ENCODE measurements around the gene CXCL12. TPM values are rescaled to one million over a fixed set of nuclear protein-coding genes. Genes with fewer than 3 reads are reported as not detected.

Gene CXCL12
- polyA plus RNA-seq, 1 donor from 2014 or later, result 0.14 TPM

DNA sequence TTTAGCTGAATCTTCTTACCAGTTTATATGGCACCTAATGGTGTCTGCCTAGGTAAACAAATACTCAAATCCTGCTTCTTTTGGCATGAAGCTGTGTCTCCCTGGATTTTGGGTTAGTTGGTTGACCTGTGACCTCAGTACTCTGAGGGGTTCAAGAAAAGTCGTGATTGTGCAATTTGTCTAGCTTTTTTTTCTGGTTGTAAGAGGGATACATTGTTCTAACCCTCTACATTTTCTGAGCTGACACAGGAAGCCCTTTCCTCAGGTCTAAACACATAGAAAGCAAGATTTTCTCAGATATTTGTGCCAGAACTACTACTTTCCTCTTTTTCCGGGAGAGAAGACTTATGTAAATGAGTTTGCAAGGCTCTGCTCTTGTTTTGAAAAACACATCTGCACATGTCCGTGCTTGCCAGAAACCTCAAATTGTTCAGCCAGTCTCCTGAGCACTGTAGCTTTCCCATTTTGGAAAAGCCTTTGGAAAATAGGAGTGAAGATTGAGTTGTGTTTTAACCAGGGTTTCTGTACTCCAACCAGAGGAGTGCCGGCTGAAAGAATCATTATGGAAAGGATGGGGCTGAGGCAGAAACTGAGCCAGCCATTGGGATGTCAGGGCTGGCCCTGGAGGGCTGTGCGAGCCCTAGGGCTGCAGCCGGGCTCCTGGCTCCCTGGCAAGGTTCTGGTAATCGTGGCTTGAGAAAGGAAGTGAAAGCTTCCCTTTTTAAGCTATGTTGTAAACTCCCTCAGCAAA is 31.3 kb upstream of the CXCL12 start:
- Histone ChIP-seq H4K20me1 (ENCODE audit: insufficient read depth) (no peaks in the 10 kb centered on the region), H3K4me2 (ENCODE audit: low read length) (no peak overlapping the region), H2AFZ (ENCODE audit: low read depth, low read length) (no peak overlapping the region), H3F3A (ENCODE audit: insufficient read depth, low read length, poor library complexity, severe bottlenecking) (no peaks in the 10 kb centered on the region), H3K79me2 (replicated peaks; ENCODE audit: insufficient read depth, low read length) (no peaks in the 10 kb centered on the region), H3K27me3 (ENCODE audit: insufficient read depth, low read depth, low read length) (no peaks in the 10 kb centered on the region), H3K9me3 (ENCODE audit: low read length) (no peaks in the 10 kb centered on the region), H3K36me3 (ENCODE audit: insufficient read depth, low read length) (no peaks in the 10 kb centered on the region), H3K27ac (ENCODE audit: low read length) (no peak overlapping the region), H3K4me3 (ENCODE audit: low read length) (no peak overlapping the region), H3K9me2 (ENCODE audit: insufficient read depth, low read length) (no peaks in the 10 kb centered on the region), H3K9ac (ENCODE audit: low read length) (no peak overlapping the region)
- TF ChIP-seq, protein P1, sequence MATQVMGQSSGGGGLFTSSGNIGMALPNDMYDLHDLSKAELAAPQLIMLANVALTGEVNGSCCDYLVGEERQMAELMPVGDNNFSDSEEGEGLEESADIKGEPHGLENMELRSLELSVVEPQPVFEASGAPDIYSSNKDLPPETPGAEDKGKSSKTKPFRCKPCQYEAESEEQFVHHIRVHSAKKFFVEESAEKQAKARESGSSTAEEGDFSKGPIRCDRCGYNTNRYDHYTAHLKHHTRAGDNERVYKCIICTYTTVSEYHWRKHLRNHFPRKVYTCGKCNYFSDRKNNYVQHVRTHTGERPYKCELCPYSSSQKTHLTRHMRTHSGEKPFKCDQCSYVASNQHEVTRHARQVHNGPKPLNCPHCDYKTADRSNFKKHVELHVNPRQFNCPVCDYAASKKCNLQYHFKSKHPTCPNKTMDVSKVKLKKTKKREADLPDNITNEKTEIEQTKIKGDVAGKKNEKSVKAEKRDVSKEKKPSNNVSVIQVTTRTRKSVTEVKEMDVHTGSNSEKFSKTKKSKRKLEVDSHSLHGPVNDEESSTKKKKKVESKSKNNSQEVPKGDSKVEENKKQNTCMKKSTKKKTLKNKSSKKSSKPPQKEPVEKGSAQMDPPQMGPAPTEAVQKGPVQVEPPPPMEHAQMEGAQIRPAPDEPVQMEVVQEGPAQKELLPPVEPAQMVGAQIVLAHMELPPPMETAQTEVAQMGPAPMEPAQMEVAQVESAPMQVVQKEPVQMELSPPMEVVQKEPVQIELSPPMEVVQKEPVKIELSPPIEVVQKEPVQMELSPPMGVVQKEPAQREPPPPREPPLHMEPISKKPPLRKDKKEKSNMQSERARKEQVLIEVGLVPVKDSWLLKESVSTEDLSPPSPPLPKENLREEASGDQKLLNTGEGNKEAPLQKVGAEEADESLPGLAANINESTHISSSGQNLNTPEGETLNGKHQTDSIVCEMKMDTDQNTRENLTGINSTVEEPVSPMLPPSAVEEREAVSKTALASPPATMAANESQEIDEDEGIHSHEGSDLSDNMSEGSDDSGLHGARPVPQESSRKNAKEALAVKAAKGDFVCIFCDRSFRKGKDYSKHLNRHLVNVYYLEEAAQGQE (IDR thresholded peaks at IDR 0.05; ENCODE audit: borderline replicate concordance), result no peak
- TF ChIP-seq TAF1 (IDR thresholded peaks at IDR 0.05; ENCODE audit: low read depth), result no peak
- no peak for TF ChIP-seq POLR2AphosphoS5 (IDR thresholded peaks at IDR 0.05)
- TF ChIP-seq MXI1 (conservative IDR thresholded peaks at IDR 0.05; ENCODE audit: poor library complexity, severe bottlenecking), result no peak
- TF ChIP-seq, protein P2, sequence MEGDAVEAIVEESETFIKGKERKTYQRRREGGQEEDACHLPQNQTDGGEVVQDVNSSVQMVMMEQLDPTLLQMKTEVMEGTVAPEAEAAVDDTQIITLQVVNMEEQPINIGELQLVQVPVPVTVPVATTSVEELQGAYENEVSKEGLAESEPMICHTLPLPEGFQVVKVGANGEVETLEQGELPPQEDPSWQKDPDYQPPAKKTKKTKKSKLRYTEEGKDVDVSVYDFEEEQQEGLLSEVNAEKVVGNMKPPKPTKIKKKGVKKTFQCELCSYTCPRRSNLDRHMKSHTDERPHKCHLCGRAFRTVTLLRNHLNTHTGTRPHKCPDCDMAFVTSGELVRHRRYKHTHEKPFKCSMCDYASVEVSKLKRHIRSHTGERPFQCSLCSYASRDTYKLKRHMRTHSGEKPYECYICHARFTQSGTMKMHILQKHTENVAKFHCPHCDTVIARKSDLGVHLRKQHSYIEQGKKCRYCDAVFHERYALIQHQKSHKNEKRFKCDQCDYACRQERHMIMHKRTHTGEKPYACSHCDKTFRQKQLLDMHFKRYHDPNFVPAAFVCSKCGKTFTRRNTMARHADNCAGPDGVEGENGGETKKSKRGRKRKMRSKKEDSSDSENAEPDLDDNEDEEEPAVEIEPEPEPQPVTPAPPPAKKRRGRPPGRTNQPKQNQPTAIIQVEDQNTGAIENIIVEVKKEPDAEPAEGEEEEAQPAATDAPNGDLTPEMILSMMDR (IDR thresholded peaks at IDR 0.05; ENCODE audit: poor library complexity, severe bottlenecking), result no peak
- no peak for TF ChIP-seq EP300 (conservative IDR thresholded peaks at IDR 0.05; ENCODE audit: poor library complexity, severe bottlenecking)
- TF ChIP-seq RAD21 (conservative IDR thresholded peaks at IDR 0.05), result no peak
- no peak for TF ChIP-seq SMC3 (conservative IDR thresholded peaks at IDR 0.05; ENCODE audit: poor library complexity)
- TF ChIP-seq EZH2 (IDR thresholded peaks at IDR 0.05; ENCODE audit: borderline replicate concordance, insufficient read depth, low read length, poor library complexity, severe bottlenecking), result no peak

DNA sequence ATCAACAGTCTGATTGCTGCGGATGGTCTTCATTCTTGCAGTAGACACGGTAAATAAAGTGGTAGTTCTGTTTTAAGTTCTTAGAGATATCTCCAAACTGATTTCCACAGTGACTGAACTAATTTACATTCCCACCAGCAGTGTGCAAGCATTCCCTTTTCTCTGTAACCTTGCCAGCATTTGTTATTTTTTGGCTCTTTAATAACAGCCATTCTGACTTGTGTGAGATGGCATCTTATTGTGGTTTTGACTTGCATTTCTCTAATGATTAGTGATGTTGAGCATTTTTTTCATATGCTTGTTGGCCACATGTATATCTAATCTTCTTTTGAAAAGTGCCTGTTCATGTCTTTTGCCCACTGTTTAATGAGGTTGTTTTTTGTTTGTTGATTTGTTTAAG is 30.2 kb upstream of the CXCL12 start:
- Histone ChIP-seq H3K9me2 (ENCODE audit: insufficient read depth, low read length) (no peaks in the 10 kb centered on the region), H3K79me2 (replicated peaks; ENCODE audit: insufficient read depth, low read length) (no peaks in the 10 kb centered on the region), H3K27ac (ENCODE audit: low read length) (no peak overlapping the region), H3K4me2 (ENCODE audit: low read length) (no peak overlapping the region), H3K9ac (ENCODE audit: low read length) (no peak overlapping the region), H3K4me3 (ENCODE audit: low read length) (no peak overlapping the region), H3K9me3 (ENCODE audit: low read length) (no peaks in the 10 kb centered on the region), H4K20me1 (ENCODE audit: insufficient read depth) (no peaks in the 10 kb centered on the region), H2AFZ (ENCODE audit: low read depth, low read length) (no peak overlapping the region), H3K27me3 (ENCODE audit: insufficient read depth, low read depth, low read length) (no peaks in the 10 kb centered on the region), H3F3A (ENCODE audit: insufficient read depth, low read length, poor library complexity, severe bottlenecking) (no peaks in the 10 kb centered on the region), H3K36me3 (ENCODE audit: insufficient read depth, low read length) (no peaks in the 10 kb centered on the region)
- TF ChIP-seq EP300 (conservative IDR thresholded peaks at IDR 0.05; ENCODE audit: poor library complexity, severe bottlenecking), result no peak
- no peak for TF ChIP-seq TAF1 (IDR thresholded peaks at IDR 0.05; ENCODE audit: low read depth)
- TF ChIP-seq MXI1 (conservative IDR thresholded peaks at IDR 0.05; ENCODE audit: poor library complexity, severe bottlenecking), result no peak
- TF ChIP-seq EZH2 (IDR thresholded peaks at IDR 0.05; ENCODE audit: borderline replicate concordance, insufficient read depth, low read length, poor library complexity, severe bottlenecking), result no peak
- TF ChIP-seq SMC3 (conservative IDR thresholded peaks at IDR 0.05; ENCODE audit: poor library complexity), result no peak
- TF ChIP-seq, protein P1 (IDR thresholded peaks at IDR 0.05; ENCODE audit: borderline replicate concordance), result no peak
- TF ChIP-seq RAD21 (conservative IDR thresholded peaks at IDR 0.05), result no peak
